Measurements from ENCODE around the gene KLK6.

GRCh38 chr19:50983625-50984292, 14.4 kb upstream of the KLK6 start, which contains the start of gene KLK7:
- no peak for TF ChIP-seq EZH2phosphoT487 (IDR thresholded peaks at IDR 0.05; ENCODE audit: borderline replicate concordance, low read depth)
- TF ChIP-seq EP300 (IDR thresholded peaks at IDR 0.05; ENCODE audit: borderline replicate concordance in 1 of 2, low read depth in 1 of 2, low read length in 1 of 2) = no peak
- no peak for TF ChIP-seq CTCF (IDR thresholded peaks at IDR 0.05)
- no peak for TF ChIP-seq NFIC (IDR thresholded peaks at IDR 0.05; ENCODE audit: borderline replicate concordance)
- TF ChIP-seq USF2 (IDR thresholded peaks at IDR 0.05; ENCODE audit: borderline replicate concordance, low read depth, low read length) = no peak
- no peak for TF ChIP-seq YY1 (IDR thresholded peaks at IDR 0.05; ENCODE audit: low read depth)
- no peak for TF ChIP-seq POLR2AphosphoS5 (IDR thresholded peaks at IDR 0.05; ENCODE audit: low read depth, low read length)
- TF ChIP-seq MAX (IDR thresholded peaks at IDR 0.05; ENCODE audit: low read depth) = no peak

Data from SK-N-SH (cell line).